ENCODE results near the gene STK32B.

STK32B gene

GRCh38 chr4:5469151-5469775, 418.0 kb downstream of the STK32B start:
- Mint-ChIP-seq H3K4me1 (no peaks in the 10 kb centered on the region), H3K27me3 (no peaks in the 10 kb centered on the region), H3K4me3 (no peak overlapping the region), H3K9me3 (no peaks in the 10 kb centered on the region), H3K27ac (no peak overlapping the region)
- ATAC-seq: no peak
- DNase-seq: no peak

- no peak overlapping the region for H3K4me3 Mint-ChIP-seq
- H3K4me1 Mint-ChIP-seq: no peaks in the 10 kb centered on the region
- no peaks in the 10 kb centered on the region for H3K27me3 Mint-ChIP-seq
- DNase-seq (no peak), ATAC-seq (no peak)
- no peaks in the 10 kb centered on the region for H3K9me3 Mint-ChIP-seq
- H3K27ac Mint-ChIP-seq: peak overlapping the region in 1 of 2 donors; percentile 61
Measured at GRCh38 chr4:5469861-5470260, 418.6 kb downstream of the STK32B start.

- Mint-ChIP-seq H3K4me3 (no peak overlapping the region), H3K27me3 (no peaks in the 10 kb centered on the region), H3K9me3 (no peaks in the 10 kb centered on the region), H3K27ac (peak overlapping the region in 1 of 2 donors; percentile 61), H3K4me1 (no peaks in the 10 kb centered on the region)
- ATAC-seq (no peak), DNase-seq (no peak)
Measured at GRCh38 chr4:5470318-5471198, 419.3 kb downstream of the STK32B start.

- Mint-ChIP-seq H3K9me3 (no peaks in the 10 kb centered on the region), H3K27ac (no peak overlapping the region), H3K4me1 (no peaks in the 10 kb centered on the region), H3K4me3 (no peak overlapping the region), H3K27me3 (no peaks in the 10 kb centered on the region)
- ATAC-seq (no peak), DNase-seq (no peak)
Measured at GRCh38 chr4:5471206-5471605, 419.9 kb downstream of the STK32B start.

- H3K4me3 Mint-ChIP-seq: no peak overlapping the region
- H3K27ac Mint-ChIP-seq: no peak overlapping the region
- no peaks in the 10 kb centered on the region for H3K4me1 Mint-ChIP-seq
- no peak for DNase-seq
- no peaks in the 10 kb centered on the region for H3K27me3 Mint-ChIP-seq
- H3K9me3 Mint-ChIP-seq: peaks cover 0 to 3% of the 10 kb centered on the region in 2 donors
- ATAC-seq: no peak
Measured at GRCh38 chr4:5471691-5472090, 420.4 kb downstream of the STK32B start.

GRCh38 chr4:5472160-5472591, 420.9 kb downstream of the STK32B start:
- ATAC-seq: no peak
- Mint-ChIP-seq H3K9me3 (peaks cover 0 to 4% of the 10 kb centered on the region in 2 donors), H3K4me1 (no peaks in the 10 kb centered on the region), H3K27me3 (no peaks in the 10 kb centered on the region), H3K4me3 (no peak overlapping the region), H3K27ac (no peak overlapping the region)
- DNase-seq: no peak

GRCh38 chr4:5473125-5473524, 421.8 kb downstream of the STK32B start:
- H3K4me3 Mint-ChIP-seq: no peak overlapping the region
- H3K9me3 Mint-ChIP-seq: peaks cover 0 to 4% of the 10 kb centered on the region in 2 donors
- H3K27ac Mint-ChIP-seq: no peak overlapping the region
- H3K27me3 Mint-ChIP-seq: no peaks in the 10 kb centered on the region
- DNase-seq (no peak), ATAC-seq (no peak)
- no peaks in the 10 kb centered on the region for H3K4me1 Mint-ChIP-seq

GRCh38 chr4:5474756-5475155, 423.5 kb downstream of the STK32B start:
- peak overlapping the region in 1 of 2 donors; percentile 19 for H3K27ac Mint-ChIP-seq
- H3K4me3 Mint-ChIP-seq: no peak overlapping the region
- DNase-seq: no peak
- H3K27me3 Mint-ChIP-seq: no peaks in the 10 kb centered on the region
- ATAC-seq: no peak
- H3K9me3 Mint-ChIP-seq: peaks cover 0 to 4% of the 10 kb centered on the region in 2 donors
- H3K4me1 Mint-ChIP-seq: no peaks in the 10 kb centered on the region

- ATAC-seq: no peak
- Mint-ChIP-seq H3K4me3 (no peak overlapping the region), H3K4me1 (no peaks in the 10 kb centered on the region), H3K27ac (no peak overlapping the region), H3K9me3 (peaks cover 0 to 4% of the 10 kb centered on the region in 2 donors), H3K27me3 (no peaks in the 10 kb centered on the region)
- DNase-seq: no peak
Measured at GRCh38 chr4:5477613-5478012, 426.3 kb downstream of the STK32B start.

GRCh38 chr4:5478169-5478568, 426.9 kb downstream of the STK32B start:
- peaks cover under 1 to 5% of the 10 kb centered on the region in 2 donors for H3K9me3 Mint-ChIP-seq
- H3K27me3 Mint-ChIP-seq: no peaks in the 10 kb centered on the region
- ATAC-seq (no peak), DNase-seq (no peak)
- H3K4me1 Mint-ChIP-seq: no peaks in the 10 kb centered on the region
- no peak overlapping the region for H3K27ac Mint-ChIP-seq
- H3K4me3 Mint-ChIP-seq: no peak overlapping the region

- H3K4me1 Mint-ChIP-seq: no peaks in the 10 kb centered on the region
- H3K9me3 Mint-ChIP-seq: peaks cover 6 to 10% of the 10 kb centered on the region in 2 donors
- DNase-seq (no peak), ATAC-seq (no peak)
- no peaks in the 10 kb centered on the region for H3K27me3 Mint-ChIP-seq
- no peak overlapping the region for H3K27ac Mint-ChIP-seq
- no peak overlapping the region for H3K4me3 Mint-ChIP-seq
Measured at GRCh38 chr4:5478697-5479096, 427.4 kb downstream of the STK32B start.

GRCh38 chr4:5479518-5480060, 428.3 kb downstream of the STK32B start:
- peaks cover 9 to 12% of the 10 kb centered on the region in 2 donors for H3K9me3 Mint-ChIP-seq
- ATAC-seq (no peak), DNase-seq (no peak)
- no peaks in the 10 kb centered on the region for H3K27me3 Mint-ChIP-seq
- H3K4me1 Mint-ChIP-seq: no peaks in the 10 kb centered on the region
- no peak overlapping the region for H3K27ac Mint-ChIP-seq
- no peak overlapping the region for H3K4me3 Mint-ChIP-seq

GRCh38 chr4:5488413-5488812, 437.1 kb downstream of the STK32B start:
- no peak overlapping the region for H3K4me3 Mint-ChIP-seq
- peaks cover 22 to 30% of the 10 kb centered on the region in 2 donors for H3K9me3 Mint-ChIP-seq
- DNase-seq (no peak), ATAC-seq (no peak)
- no peaks in the 10 kb centered on the region for H3K27me3 Mint-ChIP-seq
- H3K4me1 Mint-ChIP-seq: no peaks in the 10 kb centered on the region
- H3K27ac Mint-ChIP-seq: no peak overlapping the region

- peaks cover 18 to 30% of the 10 kb centered on the region in 2 donors for H3K9me3 Mint-ChIP-seq
- H3K27me3 Mint-ChIP-seq: no peaks in the 10 kb centered on the region
- no peak for DNase-seq
- no peaks in the 10 kb centered on the region for H3K4me1 Mint-ChIP-seq
- no peak overlapping the region for H3K4me3 Mint-ChIP-seq
- no peak for ATAC-seq
- H3K27ac Mint-ChIP-seq: no peak overlapping the region
Measured at GRCh38 chr4:5489260-5489659, 438.0 kb downstream of the STK32B start.

- Mint-ChIP-seq H3K27ac (no peak overlapping the region), H3K27me3 (peaks cover 8% of the 10 kb centered on the region), H3K4me3 (no peak overlapping the region), H3K4me1 (no peaks in the 10 kb centered on the region), H3K9me3 (peaks cover 4 to 15% of the 10 kb centered on the region in 2 donors)
- no peak for ATAC-seq
- DNase-seq: no peak
Measured at GRCh38 chr4:5497489-5497888, 446.2 kb downstream of the STK32B start.

GRCh38 chr4:5500165-5500564, 448.9 kb downstream of the STK32B start:
- Mint-ChIP-seq H3K9me3 (peaks cover 2 to 4% of the 10 kb centered on the region in 2 donors), H3K27me3 (peaks cover 8% of the 10 kb centered on the region), H3K4me3 (no peak overlapping the region), H3K27ac (no peak overlapping the region), H3K4me1 (no peaks in the 10 kb centered on the region)
- ATAC-seq: no peak
- DNase-seq: no peak

Data from stimulated activated naive CD8-positive, alpha-beta T cell treated with anti-CD3 and anti-CD28 coated beads, Interleukin-15, amount 100 ng/mL, for 72 hours (primary cell).